Islet precursor cell (in vitro differentiated cells): ENCODE data around the gene SHISA7.
"Not testable (repeated sequence)": the region's sequence is repeated elsewhere in the genome, so short reads cannot be mapped to it uniquely, and the experiment has no call there.

ENCODE experiments used
- DNase-seq: peaks from one replicate; pipeline ENCODE4 v3.0.0-alpha.2; 2018

SHISA7 gene

DNA sequence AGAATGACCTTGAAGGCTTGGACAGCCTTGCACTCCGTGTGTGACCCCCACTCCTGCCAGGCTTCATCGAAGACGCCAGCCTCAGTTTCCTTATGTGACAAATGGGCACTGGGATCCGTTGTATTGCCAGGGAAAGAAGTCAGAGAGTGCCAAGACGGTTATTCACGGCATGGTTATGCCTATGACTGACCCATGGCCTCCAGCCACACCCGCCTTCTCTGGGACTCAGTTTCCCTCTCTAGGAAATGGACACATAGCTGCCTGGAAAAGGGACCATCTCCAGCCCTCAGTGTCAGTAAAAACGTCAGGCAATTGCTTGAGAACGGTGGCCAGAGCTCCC lies 34.6 kb downstream of the SHISA7 start:
- no peak for DNase-seq

DNA sequence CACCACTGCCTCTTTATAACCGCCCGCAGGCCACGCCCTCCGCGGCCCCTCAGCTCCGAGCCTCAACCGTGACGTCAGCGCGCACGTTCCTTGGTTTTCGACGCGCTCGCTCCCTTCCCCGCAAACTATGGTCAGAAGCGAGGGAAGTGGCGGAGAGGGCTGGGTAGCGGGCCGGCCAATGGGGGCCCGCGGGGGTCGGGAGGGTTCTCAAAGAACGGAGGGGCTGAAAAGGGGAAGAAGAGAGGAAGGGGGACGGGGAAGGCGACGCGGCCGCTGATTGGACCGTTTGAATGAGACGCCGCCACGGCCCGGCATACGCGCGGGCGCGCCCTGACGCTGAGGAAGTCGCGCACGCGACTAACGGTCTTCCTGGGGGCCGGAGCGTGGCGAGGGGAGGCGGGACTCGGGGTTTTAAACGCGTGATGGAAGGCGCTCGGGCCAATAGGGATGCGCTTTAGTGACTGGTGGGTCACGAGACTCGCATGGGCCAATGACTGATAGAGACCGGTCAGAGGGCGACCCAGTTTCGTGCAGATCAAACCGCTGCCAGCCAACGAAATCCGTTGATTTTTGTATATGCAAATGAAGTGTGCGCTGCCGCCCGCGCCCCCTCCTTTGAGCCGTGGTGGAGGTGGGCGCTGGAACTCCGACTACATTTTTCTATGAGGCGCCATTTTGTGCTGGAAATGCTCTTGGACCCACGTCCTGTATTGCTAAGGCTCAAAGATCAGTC lies 35.1 kb downstream of the SHISA7 start:
- DNase-seq = peak; percentile 98

DNA sequence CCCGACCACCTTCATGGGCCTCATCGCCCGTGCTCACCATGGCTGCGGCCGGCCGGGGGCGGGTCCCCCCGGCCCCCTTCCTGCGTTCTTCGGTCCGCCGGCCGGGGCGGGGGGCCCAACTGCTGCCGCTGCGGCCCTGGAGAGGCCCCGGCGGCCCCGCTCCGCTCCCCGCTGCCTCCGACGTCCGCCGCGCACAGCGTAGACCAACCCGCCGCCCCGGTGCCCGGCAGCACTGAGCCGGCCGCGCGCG lies 35.6 kb downstream of the SHISA7 start, which contains the start of gene UBE2S:
TSS of gene UBE2S (minus strand) at position 239 of the 250 bp plus-strand sequence. CDS start at position 40, 199 bp downstream.
- DNase-seq = not testable (repeated sequence)

DNA sequence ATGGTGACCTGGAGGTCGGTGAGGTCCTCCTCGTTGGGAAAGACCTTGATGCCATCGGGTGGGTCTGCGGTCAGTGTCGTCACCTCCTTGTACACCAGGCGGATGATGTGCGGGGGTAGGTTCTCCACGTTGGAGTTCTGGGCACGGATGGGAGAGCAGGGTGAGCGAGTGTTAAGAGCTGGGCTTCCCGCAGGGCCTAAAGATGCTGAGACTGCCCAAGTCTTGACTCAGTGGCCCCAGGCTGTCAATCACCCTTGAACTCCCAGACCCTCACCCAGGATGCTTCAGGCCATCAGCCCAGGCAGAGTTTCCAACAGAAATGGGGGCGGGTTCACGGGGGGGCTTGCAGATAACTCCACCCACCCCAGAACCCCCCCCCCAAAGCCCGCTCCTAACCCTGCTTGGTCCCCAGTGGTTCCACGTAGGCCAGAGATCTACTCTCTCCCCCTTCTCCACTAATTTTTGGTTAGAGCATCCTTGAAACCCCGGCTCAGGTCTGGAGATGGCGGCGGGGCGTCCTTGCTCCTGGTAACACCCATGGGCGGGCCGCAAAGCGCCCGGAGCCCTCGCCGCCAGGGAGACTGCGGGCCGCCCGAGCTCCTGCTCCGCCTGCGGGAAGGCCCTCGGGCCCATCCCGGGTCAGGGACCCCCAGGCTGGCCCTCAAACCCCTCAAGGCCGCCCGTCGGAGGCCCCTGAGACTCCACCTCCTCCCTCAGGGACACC lies 36.1 kb downstream of the SHISA7 start:
- no peak for DNase-seq

DNA sequence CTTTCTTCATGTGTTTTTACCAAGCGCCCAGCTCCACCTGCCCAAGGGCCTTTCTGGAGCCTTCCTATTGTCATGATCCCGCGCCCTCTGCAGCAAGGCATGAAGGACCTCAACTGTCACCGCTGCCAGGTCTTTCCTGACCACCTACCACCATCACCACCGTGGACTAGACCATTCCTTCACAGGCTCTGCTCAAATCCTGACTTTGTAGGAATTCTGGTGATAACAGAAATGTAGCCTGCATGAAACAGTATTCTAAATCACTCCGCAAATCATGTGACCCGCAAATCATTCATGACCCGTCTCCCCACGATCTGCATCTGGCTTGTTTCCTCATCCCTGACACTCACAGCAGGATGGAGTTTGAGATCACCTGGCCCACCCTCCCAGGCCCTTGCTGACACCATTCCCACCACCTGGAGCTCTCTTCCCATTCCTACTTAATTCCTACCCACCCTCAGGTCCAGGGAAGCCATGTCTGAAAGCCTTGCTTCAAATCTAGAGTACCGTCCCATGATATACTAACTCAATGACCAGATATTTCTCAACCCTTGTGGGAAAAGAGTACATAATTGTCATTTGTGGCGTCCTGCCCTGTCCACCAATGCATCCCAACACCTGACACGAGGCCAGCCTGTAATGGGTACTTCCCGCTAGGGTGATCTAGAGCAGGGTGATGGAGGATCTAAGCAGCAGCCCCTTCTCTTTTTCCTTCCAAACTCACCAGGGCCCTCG lies 36.8 kb downstream of the SHISA7 start:
- DNase-seq = no peak

DNA sequence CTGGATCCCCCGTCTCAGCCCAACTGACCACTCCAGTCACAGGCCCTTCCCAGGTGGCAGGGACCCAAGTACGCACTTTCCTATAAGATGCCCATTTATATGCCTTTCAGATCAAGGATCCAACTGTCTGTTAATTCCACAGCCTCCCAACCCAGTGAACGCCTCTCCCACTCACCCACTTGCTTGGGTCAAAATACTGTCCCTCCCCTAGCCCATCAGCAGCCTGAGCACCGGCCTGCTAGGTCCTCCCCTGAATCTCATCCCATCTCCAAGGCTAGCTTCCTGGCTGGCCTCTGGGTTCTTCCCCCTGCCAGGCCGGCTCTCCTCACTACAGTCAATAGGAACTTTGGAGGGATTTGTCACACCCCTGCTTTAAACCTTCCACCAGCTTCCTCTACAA lies 37.5 kb downstream of the SHISA7 start:
- no peak for DNase-seq

DNA sequence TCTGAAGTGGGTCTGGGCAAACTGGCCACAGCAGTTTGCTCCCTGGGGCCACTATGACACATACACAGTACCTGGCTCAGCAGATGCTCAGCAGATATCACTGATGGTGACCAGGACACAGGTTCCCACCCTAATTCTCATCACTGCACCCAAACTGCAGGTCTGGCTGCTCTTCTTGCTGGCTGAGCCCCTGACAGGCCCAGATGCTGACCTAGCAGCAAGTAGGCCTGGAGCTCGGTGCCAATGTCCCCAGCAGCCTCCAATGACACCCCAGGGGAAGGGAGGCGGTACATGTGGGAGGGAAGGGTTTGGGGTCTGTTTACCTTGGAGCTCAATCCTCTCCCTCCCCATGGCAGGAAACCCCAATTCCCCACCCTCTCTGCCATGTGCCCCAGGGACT lies 40.6 kb downstream of the SHISA7 start:
- DNase-seq = no peak

DNA sequence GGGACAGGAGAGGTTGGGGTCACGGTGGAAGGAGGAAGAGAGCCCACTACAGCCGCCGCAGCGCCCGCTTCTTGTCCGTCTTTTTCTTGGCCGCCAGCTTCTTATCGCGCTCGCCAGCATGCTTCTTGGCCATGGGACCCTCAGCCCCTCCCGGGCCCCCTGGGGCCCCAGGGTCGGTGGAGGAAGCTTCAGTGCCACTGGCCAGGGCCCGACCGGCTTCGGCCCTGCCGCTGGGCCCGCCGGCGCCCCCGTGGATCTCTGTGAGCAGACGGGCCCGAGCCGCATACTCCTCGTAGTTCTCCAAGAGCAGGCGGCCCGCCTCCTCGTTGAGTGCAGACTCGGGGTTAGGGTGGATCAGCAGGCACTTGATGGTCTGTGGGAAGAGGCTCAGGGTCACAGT lies 41.7 kb downstream of the SHISA7 start:
- not testable (repeated sequence) for DNase-seq

DNA sequence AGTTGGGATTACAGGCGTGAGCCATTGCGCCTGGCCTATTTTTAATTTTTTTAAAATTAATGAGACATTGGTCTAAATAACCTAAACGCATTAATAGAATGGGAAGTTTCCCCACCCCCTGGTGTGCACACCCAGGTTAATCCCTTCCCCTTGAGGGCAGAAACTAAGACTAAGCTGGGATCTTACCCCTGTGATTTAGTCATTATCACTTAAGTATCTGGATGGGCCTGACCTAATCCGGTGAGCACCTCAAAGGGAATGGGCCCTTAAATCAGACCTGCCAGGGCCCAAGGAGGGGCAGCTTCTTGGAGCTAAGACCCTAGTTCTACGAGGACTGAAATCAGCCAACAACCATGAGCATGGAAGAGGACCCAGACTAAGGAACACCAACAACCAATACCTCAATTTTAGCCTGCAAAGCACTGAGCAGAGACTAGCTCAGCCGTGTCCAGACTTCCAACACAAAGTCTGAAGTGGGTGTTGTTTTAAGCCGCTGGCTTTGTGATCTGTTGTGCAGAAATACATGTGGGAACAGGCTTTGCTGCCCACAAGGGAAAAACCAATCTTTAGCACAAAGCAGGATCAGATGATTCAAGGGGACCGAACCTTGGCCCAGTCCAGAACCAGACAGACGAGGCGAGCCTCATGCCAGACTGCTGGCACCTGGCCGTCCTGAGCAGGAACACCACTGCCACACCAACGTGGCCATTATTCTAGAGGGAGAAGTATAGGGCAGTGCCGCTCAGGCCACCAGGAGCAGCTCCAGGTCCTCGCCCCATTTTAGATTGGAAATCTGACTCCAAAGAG lies 42.6 kb downstream of the SHISA7 start:
- no peak for DNase-seq

DNA sequence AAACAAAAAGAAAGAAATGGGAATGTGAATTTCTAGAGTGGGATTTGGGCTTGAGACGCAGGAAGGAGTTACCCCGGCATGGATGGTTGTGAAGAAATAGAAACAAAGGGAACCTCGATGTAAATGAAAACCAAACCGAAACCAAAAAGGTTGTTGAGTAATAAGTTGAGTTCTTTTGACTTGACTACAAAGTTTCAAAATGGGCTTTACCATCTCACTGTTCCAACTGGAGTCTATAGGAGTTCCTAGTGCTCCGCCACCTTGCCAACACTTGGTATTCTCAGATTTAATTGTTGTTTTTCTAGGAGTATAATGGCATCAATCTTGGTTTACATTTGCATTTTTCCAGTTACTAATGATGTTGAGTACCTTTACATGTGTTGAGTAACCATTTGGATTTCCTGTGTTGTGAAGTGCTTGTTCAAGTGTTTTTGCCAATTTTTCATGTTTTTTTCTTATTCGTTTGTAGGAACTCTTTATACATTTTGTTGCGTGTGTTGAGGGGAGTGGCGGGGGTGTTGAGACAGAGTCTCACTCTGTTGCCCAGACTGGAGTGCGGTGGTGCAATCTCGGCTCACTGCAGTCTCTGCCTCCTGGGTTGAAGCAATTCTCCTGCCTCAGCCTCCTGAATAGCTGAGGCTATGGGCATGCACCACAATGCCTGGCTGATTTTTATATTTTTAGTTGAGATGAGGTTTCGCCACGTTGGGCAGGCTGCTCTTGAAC lies 44.7 kb downstream of the SHISA7 start:
- no peak for DNase-seq

DNA sequence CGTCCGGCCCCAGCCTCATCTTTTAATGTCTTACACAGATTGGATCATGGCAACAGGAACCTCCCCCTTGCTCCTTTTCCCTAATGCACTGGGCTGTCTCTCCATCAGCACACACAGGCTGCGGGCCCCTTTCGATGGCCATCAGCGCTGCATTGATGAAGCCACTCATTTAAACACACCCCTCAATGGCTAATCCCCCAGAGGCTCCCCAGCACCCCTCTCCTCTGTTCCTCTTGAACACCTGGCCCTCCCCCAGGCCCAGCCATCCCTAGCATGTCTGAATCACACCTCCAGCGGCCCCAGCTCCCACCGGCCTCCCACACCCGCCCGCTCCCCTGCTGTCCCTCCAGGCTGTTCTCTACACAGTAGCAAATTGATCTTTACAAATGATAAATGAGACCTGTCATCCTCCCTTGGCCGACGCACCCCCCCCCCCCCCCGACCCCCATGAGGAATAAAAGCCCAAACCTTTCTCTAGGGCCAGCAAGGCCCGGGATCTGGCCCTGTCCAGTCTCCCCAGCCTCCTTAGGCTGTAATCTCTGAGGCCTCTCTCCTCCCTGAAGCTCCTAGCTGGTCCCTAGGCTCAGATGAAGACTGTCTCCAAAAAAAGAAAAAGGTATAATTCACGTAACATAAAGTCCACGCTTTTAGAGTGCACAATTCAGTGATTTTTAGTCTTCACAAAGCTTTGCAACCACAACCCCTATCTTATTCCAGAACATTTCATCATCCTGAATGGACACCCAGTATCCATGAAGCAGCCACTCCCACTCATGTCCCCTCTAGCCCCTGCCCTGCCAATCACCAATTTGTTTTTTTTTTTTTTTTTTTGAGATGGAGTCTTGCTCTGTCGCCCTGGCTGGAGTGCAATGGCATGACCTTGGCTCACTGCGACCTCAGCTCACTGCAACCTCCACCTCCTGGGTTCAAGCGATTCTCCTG lies 50.0 kb downstream of the SHISA7 start:
- DNase-seq = no peak

DNA sequence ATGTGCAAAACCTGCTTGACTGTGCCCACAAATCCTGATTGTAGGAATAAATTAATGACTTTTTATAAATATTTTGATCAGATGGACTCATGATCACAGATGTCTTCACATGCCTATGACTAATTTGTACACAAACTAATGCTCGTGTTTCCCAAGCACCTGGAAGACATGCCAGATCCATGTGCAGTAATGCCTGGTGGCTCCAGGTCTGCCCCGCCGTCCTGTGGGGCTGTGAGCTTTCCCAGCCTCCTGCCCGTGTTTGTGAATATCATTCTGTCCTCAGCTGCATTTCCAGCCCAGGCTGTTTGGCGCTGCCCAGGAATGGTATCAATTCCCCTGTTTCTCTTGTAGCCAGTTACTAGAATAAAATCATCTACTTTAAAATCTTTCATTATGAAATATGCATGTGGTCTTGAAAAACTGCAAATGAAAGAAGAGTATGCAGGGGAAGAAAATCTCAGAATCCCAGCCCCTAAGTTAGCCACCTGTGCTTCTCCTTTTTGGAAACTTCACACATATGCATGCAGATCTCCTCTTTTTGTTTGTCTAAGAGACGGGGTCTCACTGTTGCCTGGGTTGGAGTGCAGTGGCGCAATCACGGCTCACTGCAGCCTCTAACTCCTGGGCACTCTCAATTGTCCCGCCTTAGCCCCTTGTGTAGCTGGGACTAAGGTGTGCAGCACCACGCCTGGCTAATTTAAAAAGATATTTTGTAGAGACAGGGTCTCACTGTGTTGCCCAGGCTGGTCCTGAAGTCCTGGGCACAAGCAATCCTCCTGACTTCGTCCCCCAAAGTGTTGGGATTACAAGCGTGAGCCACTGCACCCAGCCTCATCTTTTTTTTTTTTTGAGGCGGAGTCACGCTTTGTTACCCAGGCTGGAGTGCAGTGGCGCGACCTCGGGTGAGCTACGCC lies 51.1 kb downstream of the SHISA7 start:
- DNase-seq = no peak

DNA sequence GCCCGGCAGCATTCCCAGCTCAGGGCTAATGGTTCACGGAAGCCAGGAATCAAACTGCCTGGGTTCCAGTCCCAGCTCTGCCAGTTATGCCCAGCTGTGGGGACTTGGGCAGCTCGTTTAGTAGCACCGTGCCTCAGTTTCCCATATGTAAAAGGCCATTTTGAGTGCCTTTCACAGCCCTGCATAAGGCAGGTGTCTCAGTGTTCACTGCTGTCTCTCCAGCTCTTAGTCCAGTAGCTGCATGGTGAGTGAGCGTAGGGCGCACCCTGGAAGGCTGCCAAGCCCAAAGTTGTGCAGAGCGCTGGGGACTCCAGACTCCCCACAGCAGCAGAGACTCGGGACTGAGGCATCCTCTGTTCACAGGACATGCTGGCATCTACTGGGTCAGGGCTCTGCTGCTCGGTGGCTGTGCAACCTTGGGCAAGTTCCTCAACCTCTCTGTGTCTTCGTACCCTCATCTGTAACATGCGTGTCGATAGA lies 51.9 kb downstream of the SHISA7 start:
- DNase-seq = no peak

DNA sequence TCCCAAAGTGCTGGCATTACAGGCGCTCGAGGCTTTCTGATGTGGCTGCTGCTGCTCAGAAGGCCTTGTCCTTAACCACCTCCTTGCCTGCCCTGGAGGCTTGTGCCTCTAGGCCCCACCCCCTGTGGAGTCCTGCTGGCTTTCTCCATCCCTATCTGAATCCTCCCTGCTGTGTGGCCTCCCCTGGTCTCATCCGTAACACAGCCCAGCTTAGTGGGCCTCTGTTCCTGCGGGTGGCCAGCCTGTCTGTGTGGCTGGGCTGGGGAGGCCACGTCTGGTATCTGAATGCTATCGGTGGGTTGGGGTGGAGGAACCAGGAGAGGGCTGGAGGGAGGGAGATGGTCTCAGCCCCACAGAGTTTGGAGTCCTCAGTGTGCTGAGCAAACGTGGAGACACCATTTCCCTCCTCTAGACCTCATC lies 52.6 kb downstream of the SHISA7 start:
- DNase-seq = no peak

DNA sequence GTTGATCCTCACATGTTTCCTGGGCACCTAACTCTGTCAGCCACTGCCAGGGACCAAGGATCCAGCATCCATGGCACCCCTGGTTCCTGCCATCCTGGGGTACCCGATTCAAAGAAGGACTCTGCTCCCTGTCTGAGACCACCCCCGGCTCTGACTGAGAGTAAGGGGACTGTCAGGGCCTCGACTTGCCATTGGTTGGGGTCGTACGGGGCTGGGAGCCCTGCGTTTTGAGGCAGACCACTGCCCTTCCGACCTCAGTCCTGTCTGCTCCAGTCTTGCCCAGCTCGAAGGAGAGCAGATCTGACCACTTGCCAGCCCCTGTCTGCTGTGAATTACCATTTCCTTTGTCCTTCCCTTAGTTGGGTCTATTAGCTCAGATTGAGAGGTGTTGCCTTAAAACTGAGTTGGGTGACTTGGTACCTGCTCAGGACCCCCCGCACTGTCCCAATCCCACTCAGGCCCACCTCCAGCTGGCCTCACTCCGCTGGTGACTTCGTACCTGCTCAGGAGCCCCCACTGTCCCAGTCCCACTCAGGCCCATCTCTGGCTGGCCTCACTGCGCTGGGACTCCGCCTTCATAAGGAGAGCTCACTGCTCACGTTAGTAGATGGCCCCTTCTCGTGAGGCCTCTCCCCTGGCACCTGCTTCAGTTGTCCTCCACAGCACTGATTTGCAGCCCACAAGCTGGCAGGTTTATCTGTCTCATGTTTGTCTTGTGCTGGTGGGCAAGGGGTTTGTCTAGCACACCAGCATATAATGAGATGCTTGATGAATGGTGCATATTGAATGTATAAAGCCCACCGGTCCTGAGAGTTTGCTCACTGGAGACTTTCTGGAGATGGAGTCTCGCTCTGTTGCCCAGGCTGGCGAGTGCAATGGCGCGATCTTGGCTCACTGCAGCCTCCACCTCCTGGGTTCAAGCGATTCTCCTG lies 53.4 kb downstream of the SHISA7 start:
- DNase-seq = no peak

DNA sequence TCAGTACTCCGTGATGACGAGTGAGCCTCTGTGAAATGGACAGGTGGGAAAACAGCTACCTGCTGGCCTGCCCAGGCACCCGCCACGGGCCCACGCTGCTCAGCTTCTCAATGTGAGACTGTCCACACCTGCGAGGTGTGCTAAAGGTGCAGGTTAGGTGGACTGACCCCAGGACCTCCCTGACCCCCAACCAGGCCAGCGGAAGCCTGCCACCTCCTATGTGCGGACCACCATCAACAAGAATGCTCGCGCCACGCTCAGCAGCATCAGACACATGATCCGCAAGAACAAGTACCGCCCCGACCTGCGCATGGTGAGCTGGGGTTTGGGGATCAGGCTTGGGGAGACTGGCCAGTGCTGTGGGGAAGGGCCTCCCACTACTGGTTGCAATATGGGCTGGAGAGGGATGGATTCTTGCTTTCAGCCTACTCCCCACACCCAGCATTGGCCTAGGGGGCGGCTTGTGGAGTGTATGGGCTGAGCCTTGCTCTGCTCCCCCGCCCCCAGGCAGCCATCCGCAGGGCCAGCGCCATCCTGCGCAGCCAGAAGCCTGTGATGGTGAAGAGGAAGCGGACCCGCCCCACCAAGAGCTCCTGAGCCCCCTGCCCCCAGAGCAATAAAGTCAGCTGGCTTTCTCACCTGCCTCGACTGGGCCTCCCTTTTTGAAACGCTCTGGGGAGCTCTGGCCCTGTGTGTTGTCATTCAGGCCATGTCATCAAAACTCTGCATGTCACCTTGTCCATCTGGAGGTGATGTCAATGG lies 55.2 kb downstream of the SHISA7 start:
- no peak for DNase-seq

DNA sequence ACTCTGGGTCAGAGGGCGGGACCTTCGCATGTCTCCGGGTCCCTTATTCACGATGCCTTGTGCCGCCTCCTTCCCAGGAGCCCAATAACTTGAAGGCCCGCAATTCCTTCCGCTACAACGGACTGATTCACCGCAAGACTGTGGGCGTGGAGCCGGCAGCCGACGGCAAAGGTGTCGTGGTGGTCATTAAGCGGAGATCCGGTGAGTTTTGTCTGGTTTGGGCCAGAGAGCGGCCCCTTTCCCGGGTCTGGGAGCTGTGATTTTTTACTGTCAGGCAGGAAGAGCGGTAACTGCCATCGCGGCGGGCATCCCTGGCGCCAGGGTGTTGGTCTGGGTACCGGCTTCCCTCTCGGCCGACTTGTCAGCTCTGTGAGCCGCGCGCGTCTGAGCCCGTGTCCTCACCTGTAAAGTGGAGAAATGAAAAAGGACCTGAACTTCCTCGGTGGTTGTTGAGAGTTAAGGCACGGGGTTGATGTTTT lies 56.6 kb downstream of the SHISA7 start:
- no peak for DNase-seq
